ENCODE measurements around the gene DHX57.

The DHX57 gene

DNA sequence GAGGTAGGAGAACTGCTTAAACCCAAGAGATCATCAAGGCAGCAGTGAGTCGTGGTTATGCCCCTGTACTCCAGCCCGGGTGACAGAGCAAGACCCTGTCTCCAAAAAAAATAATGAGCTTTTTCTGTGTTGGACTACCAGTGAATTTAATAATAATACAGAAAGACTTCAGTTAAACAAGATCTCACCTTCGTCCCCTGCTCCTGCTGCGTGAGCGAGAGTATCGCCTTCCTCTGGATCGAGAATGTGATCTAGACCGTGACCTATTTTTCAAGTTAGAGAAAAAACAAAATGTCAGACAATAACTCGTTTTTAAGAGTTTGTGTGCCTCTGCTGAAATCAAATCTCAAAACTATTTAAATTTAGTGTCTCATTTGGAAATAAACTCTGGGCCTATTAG lies 127.3 kb downstream of the DHX57 start:
- H4K20me1 ChIP-seq (ENCODE audit: insufficient read depth, low read length) = peaks cover 58% of the 10 kb centered on the region
- H3K79me2 ChIP-seq (ENCODE audit: low read length) = peaks cover 77% of the 10 kb centered on the region
- peaks cover 37% of the 10 kb centered on the region for H3K4me1 ChIP-seq (ENCODE audit: low read length)

GRCh38 chr2:38747819-38748218 lies 127.9 kb downstream of the DHX57 start:
- H4K20me1 ChIP-seq (ENCODE audit: insufficient read depth, low read length) = peaks cover 58% of the 10 kb centered on the region

More for the DNA sequence above, 127.3 kb downstream of the DHX57 start:
- DNase-seq = no peak
- Histone ChIP-seq H3K9me3 (replicated peaks; ENCODE audit: insufficient read depth, low read length) (no peaks in the 10 kb centered on the region), H3K9me2 (replicated peaks; ENCODE audit: insufficient read depth, low read length) (no peaks in the 10 kb centered on the region), H2AFZ (ENCODE audit: low read length) (no peak overlapping the region), H3K4me2 (ENCODE audit: low read depth, low read length) (peak overlapping the region; percentile 8; the same call in 1 of the 2 replicates), H3K27ac (ENCODE audit: low read length) (no peak overlapping the region), H3F3A (ENCODE audit: insufficient read depth, low read length) (peaks cover 55% of the 10 kb centered on the region), H3K4me3 (ENCODE audit: low read length) (no peak overlapping the region), H3K27me3 (replicated peaks; ENCODE audit: insufficient read depth, low read length) (no peaks in the 10 kb centered on the region), H3K36me3 (replicated peaks; ENCODE audit: insufficient read depth, low read length) (peaks cover 49% of the 10 kb centered on the region), H3K9ac (ENCODE audit: low read length) (no peak overlapping the region)
- TF ChIP-seq EZH2 (optimal IDR thresholded peaks at IDR 0.05; ENCODE audit: low read depth, low read length) (no peak), CTCF (IDR thresholded peaks at IDR 0.05; ENCODE audit: low read length) (no peak), EZH2phosphoT487 (IDR thresholded peaks at IDR 0.05; ENCODE audit: low read length) (no peak)

More at GRCh38 chr2:38747819-38748218, 127.9 kb downstream of the DHX57 start:
- Histone ChIP-seq H2AFZ (ENCODE audit: low read length) (no peak overlapping the region), H3K36me3 (replicated peaks; ENCODE audit: insufficient read depth, low read length) (peaks cover 49% of the 10 kb centered on the region), H3K9ac (ENCODE audit: low read length) (no peak overlapping the region), H3K27me3 (replicated peaks; ENCODE audit: insufficient read depth, low read length) (no peaks in the 10 kb centered on the region), H3K4me3 (ENCODE audit: low read length) (no peak overlapping the region), H3K27ac (ENCODE audit: low read length) (no peak overlapping the region), H3K4me1 (ENCODE audit: low read length) (peaks cover 37% of the 10 kb centered on the region), H3K79me2 (ENCODE audit: low read length) (peaks cover 81% of the 10 kb centered on the region), H3K4me2 (ENCODE audit: low read depth, low read length) (peak overlapping the region; percentile 8; the same call in 1 of the 2 replicates), H3F3A (ENCODE audit: insufficient read depth, low read length) (peaks cover 61% of the 10 kb centered on the region), H3K9me3 (replicated peaks; ENCODE audit: insufficient read depth, low read length) (no peaks in the 10 kb centered on the region), H3K9me2 (replicated peaks; ENCODE audit: insufficient read depth, low read length) (no peaks in the 10 kb centered on the region)
- no peak for TF ChIP-seq EZH2phosphoT487 (IDR thresholded peaks at IDR 0.05; ENCODE audit: low read length)
- TF ChIP-seq EZH2 (optimal IDR thresholded peaks at IDR 0.05; ENCODE audit: low read depth, low read length) = no peak
- no peak for TF ChIP-seq CTCF (IDR thresholded peaks at IDR 0.05; ENCODE audit: low read length)
- DNase-seq = no peak

Data from MM.1S (cell line).